HepG2 (cell line): Measurements from ENCODE around the gene TGFB2. TPM values are rescaled to one million over a fixed set of nuclear protein-coding genes. Genes with fewer than 3 reads are reported as not detected.

ENCODE experiments used
- ATAC-seq: fragments of 200-7000 bp; cut with Tn5 transposase; 3 replicates; pipeline ENCODE4 v1.9.1; 2020; ENCODE audit warnings: mild to moderate bottlenecking, moderate library complexity
- BruUV-seq: library from RNA; stranded (reverse); fragments of 400-500 nt; replicated peaks from 2 replicates; lab custom pipeline; 2021; lab: Mats Ljungman, UMichigan
- CTCF ChIA-PET: fragments of 300-600 bp; formaldehyde crosslinking; extraction: SDS; loops from one replicate; lab custom pipeline; 2021; ENCODE audit warnings: low total read pairs, inconsistent platforms, low intra/inter-chr PET ratio; lab: Yijun Ruan, JAX
- POLR2A ChIA-PET: fragments of 350-600 bp; sonication (Branson Sonifier 250); formaldehyde crosslinking; loops from one replicate; lab custom pipeline; 2020; ENCODE audit warnings: antibody characterized with exemption, inconsistent platforms; lab: Yijun Ruan, JAX
- DNase-seq: peaks from one replicate; pipeline ENCODE4 v3.0.0-alpha.2; 2015; ENCODE audit warnings: low spot score
- FAIRE-seq: peaks from 3 replicates; lab custom pipeline; 2011; peaks lifted over from hg19 to GRCh38; lab: Jason Lieb, UNC
- H2AFZ ChIP-seq: one replicate; pipeline ENCODE4 v1.6.1; 2011; ENCODE audit warnings: low read length, inconsistent platforms
- H3K27ac ChIP-seq: fragments of 300-600 bp; 3 replicates; pipeline ENCODE4 v1.8.0; 2011; ENCODE audit warnings: mixed run types, mild to moderate bottlenecking, mixed read lengths, low read length, inconsistent platforms; ENCODE audit not compliant: insufficient read depth; ENCODE audit errors: extremely low read length
- H3K27me3 ChIP-seq, 2 experiments: fragments of 200-600 bp in 1 of 2; 2 replicates in 1 of 2; 3 replicates in 1 of 2; pipeline versions ENCODE4 v1.6.0 to v1.8.0; 2011; ENCODE audit warnings: low read length in 2 of 2, mild to moderate bottlenecking in 2 of 2, moderate library complexity in 2 of 2, inconsistent platforms in 1 of 2; ENCODE audit not compliant: insufficient read depth in 2 of 2, control insufficient read depth in 1 of 2
- H3K36me3 ChIP-seq, 2 experiments: fragments of 200-600 bp in 1 of 2; replicated peaks in 1 of 2; 2 replicates in 1 of 2; 3 replicates in 1 of 2; pipeline versions ENCODE4 v1.5.1 to v1.8.0; 2011; ENCODE audit warnings: low read length in 2 of 2, inconsistent platforms in 1 of 2; ENCODE audit not compliant: insufficient read depth in 2 of 2, control insufficient read depth in 1 of 2
- H3K4me1 ChIP-seq: 2 replicates; pipeline ENCODE4 v1.5.1; 2012; ENCODE audit warnings: low read length, inconsistent platforms; ENCODE audit not compliant: insufficient read depth
- H3K4me2 ChIP-seq: 2 replicates; pipeline ENCODE4 v1.6.0; 2011; ENCODE audit warnings: low read depth, low read length, inconsistent platforms
- H3K4me3 ChIP-seq, 3 experiments: fragments of 200-600 bp in 1 of 3; sonication (generic), shearing (Covaris generic) in 1 of 3; replicated peaks in 1 of 3; 2 replicates each; pipeline ENCODE4 v1.5.1; 2011 to 2016; ENCODE audit warnings: low read length in 3 of 3, inconsistent platforms in 2 of 3, low read depth in 2 of 3, mild to moderate bottlenecking in 2 of 3, control low read depth in 1 of 3, mixed read lengths in 1 of 3; ENCODE audit not compliant: insufficient read depth in 1 of 3
- H3K79me2 ChIP-seq: one replicate; pipeline ENCODE4 v1.6.1; 2011; ENCODE audit warnings: low read length, inconsistent platforms; ENCODE audit not compliant: insufficient read depth
- H3K9ac ChIP-seq: 2 replicates; pipeline ENCODE4 v1.6.0; 2011; ENCODE audit warnings: mild to moderate bottlenecking, low read depth, low read length, inconsistent platforms; ENCODE audit not compliant: insufficient read depth
- H3K9me3 ChIP-seq: 2 replicates; pipeline ENCODE4 v1.5.1; 2012; ENCODE audit warnings: mild to moderate bottlenecking, low read length
- H4K20me1 ChIP-seq: 2 replicates; pipeline ENCODE4 v1.6.0; 2011; ENCODE audit warnings: inconsistent platforms, mild to moderate bottlenecking, low read length, moderate library complexity; ENCODE audit not compliant: insufficient read depth
- EP300 ChIP-seq, 3 experiments: sonication (generic) in 1 of 3; formaldehyde crosslinking in 1 of 3; IDR thresholded peaks; 2 replicates each; pipeline versions ENCODE4 v1.5.1 to v1.6.1; 2011 to 2020; ENCODE audit warnings: low read depth in 2 of 3, low read length in 2 of 3, borderline replicate concordance in 1 of 3, improper control_type of control experiment in 1 of 3, mild to moderate bottlenecking in 1 of 3, missing genetic modification reagents in 1 of 3, moderate library complexity in 1 of 3
- FOXA3 ChIP-seq: IDR thresholded peaks from 2 replicates; pipeline ENCODE4 v1.6.1; 2016; ENCODE audit warnings: missing genetic modification reagents, missing compliant biosample characterization
- HMG20A ChIP-seq: IDR thresholded peaks from 2 replicates; pipeline ENCODE4 v1.6.1; 2016; ENCODE audit warnings: borderline replicate concordance
- KDM1A ChIP-seq: IDR thresholded peaks from 2 replicates; pipeline ENCODE4 v1.6.1; 2016; ENCODE audit warnings: missing compliant biosample characterization
- NCOA2 ChIP-seq: sonication (generic); formaldehyde crosslinking; IDR thresholded peaks from 2 replicates; pipeline ENCODE4 v1.8.0; 2022; ENCODE audit warnings: inconsistent platforms
- NR2F1 ChIP-seq, 2 experiments: fragments of 450-650 bp in 1 of 2; formaldehyde crosslinking in 1 of 2; IDR thresholded peaks; 2 replicates each; pipeline versions ENCODE4 v1.5.0 to v1.6.1; 2016 to 2020; ENCODE audit warnings: mild to moderate bottlenecking in 1 of 2, missing compliant biosample characterization in 1 of 2, missing genetic modification reagents in 1 of 2, moderate library complexity in 1 of 2
- SALL1 ChIP-seq: sonication (generic); formaldehyde crosslinking; IDR thresholded peaks from 2 replicates; pipeline ENCODE4 v1.8.0; 2022; ENCODE audit warnings: mild to moderate bottlenecking, missing genetic modification reagents
- SOX13 ChIP-seq, 3 experiments: fragments of 450-650 bp in 1 of 3; sonication (generic) in 1 of 3; formaldehyde crosslinking in 1 of 3; IDR thresholded peaks in 2 of 3; conservative IDR thresholded peaks in 1 of 3; 2 replicates each; pipeline versions ENCODE4 v1.5.0 to v1.6.1; 2016 to 2020; ENCODE audit warnings: antibody characterized with exemption in 1 of 3, mild to moderate bottlenecking in 1 of 3, missing compliant biosample characterization in 1 of 3, missing genetic modification reagents in 1 of 3, moderate library complexity in 1 of 3
- TOPORS ChIP-seq: sonication (generic); formaldehyde crosslinking; IDR thresholded peaks from 2 replicates; pipeline ENCODE4 v1.8.0; 2023; ENCODE audit warnings: mild to moderate bottlenecking, missing genetic modification reagents
- ZFP62 ChIP-seq: sonication (generic); formaldehyde crosslinking; IDR thresholded peaks from 2 replicates; pipeline ENCODE4 v1.4.0; 2020; ENCODE audit warnings: missing genetic modification reagents
- ZNF883 ChIP-seq: sonication (generic); formaldehyde crosslinking; IDR thresholded peaks from 2 replicates; pipeline ENCODE4 v1.5.1; 2020; ENCODE audit warnings: mild to moderate bottlenecking, missing genetic modification reagents; ENCODE audit errors: not compliant biosample characterization
- WGBS: methylation state at CpG from one replicate; pipeline ENCODE4 v1.1.6; 2017; ENCODE audit warnings: low lambda C conversion rate; 5-methylcytosine and 5-hydroxymethylcytosine counted together
- in situ Hi-C: cut with HindIII; loops from 2 replicates; pipeline ENCODE4 v1.10.0; 2017; ENCODE audit warnings: low pct_unique_long_range_greater_than_20kb; ENCODE audit not compliant: extremely low pct_ligation_motif_present
- intact Hi-C: fragments of 100-400 bp; cut with micrococcal nuclease; formaldehyde crosslinking; loops from one replicate; pipeline ENCODE4 v1.10.0; 2022; ENCODE audit not compliant: unreplicated experiment
- polyA plus RNA-seq, 8 experiments: library from polyadenylated mRNA; depleted of rRNA in 3 of 8; stranded (reverse) in 7 of 8; unstranded in 1 of 8; fragments of >200 nt; fragmentation: Illumina TruSeq in 4 of 8; extraction: Trizol in 4 of 8; gene quantifications; 2 replicates each; pipeline versions ENCODE4 v1.2.1 to v1.2.3, GENCODE V29; 2011 to 2016; ENCODE audit warnings: low read depth in 4 of 8, missing spikeins in 1 of 8, mixed read lengths in 1 of 8; ENCODE audit not compliant: insufficient read depth in 1 of 8
- total RNA-seq, 5 experiments: library from RNA; depleted of rRNA; stranded (reverse); fragments of >200 nt; fragmentation: Illumina TruSeq; extraction: Trizol; gene quantifications; 2 replicates each; pipeline ENCODE4 v1.2.3, GENCODE V29; 2016; ENCODE audit warnings: low read depth in 1 of 5
- TF ChIP-seq, protein P1 (sequence below): sonication (generic); IDR thresholded peaks from 2 replicates; pipeline ENCODE4 v1.6.1; 2016; ENCODE audit warnings: low read depth, borderline replicate concordance
- TF ChIP-seq, protein P2 (sequence below): sonication (generic); formaldehyde crosslinking; conservative IDR thresholded peaks from 2 replicates; pipeline ENCODE4 v1.8.0; 2022; ENCODE audit warnings: mild to moderate bottlenecking, moderate library complexity, missing genetic modification reagents

Gene TGFB2
- total and polyA plus RNA-seq, 2 of the 13 experiments (the other 11 are each of a cell fraction or from before 2014, with no cell fraction given), result 0.07 TPM; not detected in 1

DNA sequence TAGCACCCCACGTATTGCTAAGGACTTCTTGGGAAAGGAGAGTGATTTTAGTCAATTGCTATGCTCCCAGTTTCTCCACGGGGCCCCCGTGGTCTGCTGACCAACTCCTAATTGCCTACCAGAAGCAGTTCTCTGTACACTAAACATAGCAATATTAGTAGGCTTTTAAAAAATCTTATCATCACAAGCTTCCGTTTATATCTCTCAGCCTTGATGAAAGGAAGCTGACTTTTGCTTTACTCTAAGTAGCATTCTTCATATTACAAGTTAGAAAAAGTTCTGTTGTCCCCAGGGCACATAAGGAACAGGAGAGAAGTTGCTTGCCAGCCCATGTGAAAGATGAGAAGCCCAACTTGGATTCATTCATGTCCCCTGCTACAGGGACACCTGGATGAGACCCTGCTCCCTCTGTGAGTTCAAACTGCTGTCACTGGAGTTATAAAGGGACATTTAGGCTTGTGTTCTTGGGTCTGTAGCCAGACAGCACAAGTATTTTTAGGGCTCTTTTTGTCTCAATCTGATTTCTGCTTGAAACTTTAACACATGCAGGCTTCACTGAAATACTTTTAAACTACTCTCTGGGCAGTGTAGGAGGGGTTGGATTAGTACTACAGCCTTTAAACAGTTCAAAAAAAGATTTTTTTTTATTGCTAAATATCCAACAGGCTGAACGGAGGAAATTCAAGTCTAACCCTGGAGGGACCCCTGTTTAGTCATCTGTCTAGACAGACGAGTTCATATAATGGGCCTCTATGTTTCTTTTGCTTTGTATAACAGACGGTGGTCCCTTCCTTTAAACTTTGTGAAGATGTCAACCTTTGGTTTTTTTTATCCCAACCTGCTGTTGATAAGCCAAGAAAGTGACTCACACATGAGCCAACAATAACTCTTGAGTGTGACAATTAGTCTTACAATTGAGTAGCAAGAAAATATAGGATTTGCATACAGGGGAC lies 29.5 kb downstream of the TGFB2 start:
- no peak overlapping the region for H3K27ac ChIP-seq
- H3K79me2 ChIP-seq, result no peaks in the 10 kb centered on the region
- H3K27me3 ChIP-seq, result no peaks in the 10 kb centered on the region
- no TSS peak for BruUV-seq
- ATAC-seq, result no peak
- H4K20me1 ChIP-seq, result no peaks in the 10 kb centered on the region
- H3K4me3 ChIP-seq, result no peak overlapping the region
- no peaks in the 10 kb centered on the region for H3K9me3 ChIP-seq
- in situ Hi-C loops (loop anchor here (25.0 kb wide), 1 partner anchor 938 kb away; no protein-coding TSS in a partner anchor), intact Hi-C loops (no loop called here)
- no peaks in the 10 kb centered on the region for H3K36me3 ChIP-seq
- peaks cover 75% of the 10 kb centered on the region for H3K4me1 ChIP-seq
- no peak overlapping the region for H2AFZ ChIP-seq
- no peak for FAIRE-seq
- no peak overlapping the region for H3K4me2 ChIP-seq
- TF ChIP-seq ZFP62 (CRISPR knock-in tag), result no peak
- H3K9ac ChIP-seq, result no peak overlapping the region
- WGBS, result 79% methylated on average over 7 of the region's 7 CpGs
- ChIA-PET CTCF (no interaction called here), POLR2A (no interaction called here)
- no peak for DNase-seq

DNA sequence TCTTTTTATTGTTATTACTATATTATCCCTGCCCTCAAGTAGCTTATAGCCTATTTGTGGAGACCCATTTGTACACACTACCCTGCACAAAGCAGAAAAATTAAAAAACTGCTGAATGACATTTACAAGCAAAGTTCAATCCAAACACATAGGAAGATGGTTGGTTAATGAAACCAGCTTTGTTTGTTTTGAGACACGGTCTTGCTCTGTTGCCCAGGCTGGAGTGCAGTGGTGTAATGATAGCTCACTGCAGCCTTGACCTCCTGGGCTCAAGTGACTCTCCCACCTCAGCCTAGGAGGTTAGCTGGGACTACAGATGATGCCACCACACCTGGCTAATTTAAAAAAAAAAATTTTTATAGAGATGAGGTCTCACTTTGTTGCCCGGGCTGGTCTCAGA lies 31.6 kb downstream of the TGFB2 start:
- no peaks in the 10 kb centered on the region for H3K27me3 ChIP-seq
- ChIA-PET POLR2A (interaction anchor here (0.6 to 1.5 kb wide), 3 partner anchors 10 to 25 kb away, joined by 3 to 4 read pairs (median 3); no protein-coding TSS in a partner anchor), CTCF (no interaction called here)
- FAIRE-seq (no peak), ATAC-seq (peak; percentile 32), DNase-seq (peak; percentile 38)
- H3K4me3 ChIP-seq, result no peak overlapping the region
- H3K9ac ChIP-seq, result no peak overlapping the region
- in situ Hi-C loops, result no loop called here
- no peak overlapping the region for H3K27ac ChIP-seq
- no peaks in the 10 kb centered on the region for H3K79me2 ChIP-seq
- intact Hi-C loops, result no loop called here
- H3K4me1 ChIP-seq, result peaks cover 75% of the 10 kb centered on the region
- no peak overlapping the region for H2AFZ ChIP-seq
- 33% methylated on average over 2 of the region's 2 CpGs for WGBS
- no peaks in the 10 kb centered on the region for H3K36me3 ChIP-seq
- H3K4me2 ChIP-seq, result no peak overlapping the region
- BruUV-seq, result no TSS peak
- no peaks in the 10 kb centered on the region for H3K9me3 ChIP-seq
- H4K20me1 ChIP-seq, result no peaks in the 10 kb centered on the region
- TF ChIP-seq SOX13 (IDR thresholded peaks at IDR 0.05) (no peak), SOX13 (CRISPR knock-in tag; conservative IDR thresholded peaks at IDR 0.05 in 1 of 2, IDR thresholded peaks at IDR 0.05 in 1 of 2) (peak in 1 of 2 experiments; percentile 54; a peak in 1 of 4 replicates), ZNF883 (CRISPR knock-in tag) (no peak), TOPORS (no peak), EP300 (IDR thresholded peaks at IDR 0.05; ENCODE audit: low read depth in 2 of 2, low read length in 2 of 2) (0 out of 4 replicates have a peak, but pooled peaks of 1 of the 2 experiments have one; percentile 12), EP300 (CRISPR knock-in tag; IDR thresholded peaks at IDR 0.05; ENCODE audit: borderline replicate concordance) (no peak), FOXA3 (CRISPR knock-in tag) (peak; percentile 26; the same call in 1 of the 2 replicates), HMG20A (peak; percentile 21; the same call in 1 of the 2 replicates), SALL1 (peak; percentile 55), NCOA2 (CRISPR knock-in tag) (peak; percentile 27; the same call in 1 of the 2 replicates), KDM1A (peak; percentile 44; the same call in 1 of the 2 replicates), NR2F1 (CRISPR knock-in tag; IDR thresholded peaks at IDR 0.05) (peak; percentile 40 to 43; a peak in 2 of 4 replicates)
- TF ChIP-seq, protein P1, sequence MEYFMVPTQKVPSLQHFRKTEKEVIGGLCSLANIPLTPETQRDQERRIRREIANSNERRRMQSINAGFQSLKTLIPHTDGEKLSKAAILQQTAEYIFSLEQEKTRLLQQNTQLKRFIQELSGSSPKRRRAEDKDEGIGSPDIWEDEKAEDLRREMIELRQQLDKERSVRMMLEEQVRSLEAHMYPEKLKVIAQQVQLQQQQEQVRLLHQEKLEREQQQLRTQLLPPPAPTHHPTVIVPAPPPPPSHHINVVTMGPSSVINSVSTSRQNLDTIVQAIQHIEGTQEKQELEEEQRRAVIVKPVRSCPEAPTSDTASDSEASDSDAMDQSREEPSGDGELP, result no peak
- TF ChIP-seq, protein P2, sequence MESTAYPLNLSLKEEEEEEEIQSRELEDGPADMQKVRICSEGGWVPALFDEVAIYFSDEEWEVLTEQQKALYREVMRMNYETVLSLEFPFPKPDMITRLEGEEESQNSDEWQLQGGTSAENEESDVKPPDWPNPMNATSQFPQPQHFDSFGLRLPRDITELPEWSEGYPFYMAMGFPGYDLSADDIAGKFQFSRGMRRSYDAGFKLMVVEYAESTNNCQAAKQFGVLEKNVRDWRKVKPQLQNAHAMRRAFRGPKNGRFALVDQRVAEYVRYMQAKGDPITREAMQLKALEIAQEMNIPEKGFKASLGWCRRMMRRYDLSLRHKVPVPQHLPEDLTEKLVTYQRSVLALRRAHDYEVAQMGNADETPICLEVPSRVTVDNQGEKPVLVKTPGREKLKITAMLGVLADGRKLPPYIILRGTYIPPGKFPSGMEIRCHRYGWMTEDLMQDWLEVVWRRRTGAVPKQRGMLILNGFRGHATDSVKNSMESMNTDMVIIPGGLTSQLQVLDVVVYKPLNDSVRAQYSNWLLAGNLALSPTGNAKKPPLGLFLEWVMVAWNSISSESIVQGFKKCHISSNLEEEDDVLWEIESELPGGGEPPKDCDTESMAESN (CRISPR knock-in tag), result no peak
